Neural cell (in vitro differentiated cells): ENCODE data around the gene WDR82.

Source experiments
- EP300 ChIP-seq: fragments of 450-650 bp; conservative IDR thresholded peaks from 2 replicates; pipeline ENCODE4 v1.6.1; 2014; ENCODE audit warnings: antibody characterized with exemption, mild to moderate bottlenecking, moderate library complexity; ENCODE audit not compliant: poor library complexity, severe bottlenecking
- EZH2 ChIP-seq: fragments of 200-600, 300-800 bp; shearing (Covaris generic), sonication (generic); IDR thresholded peaks from 2 replicates; pipeline ENCODE4 v1.6.1; 2014; ENCODE audit warnings: antibody characterized with exemption, low read length, borderline replicate concordance, mild to moderate bottlenecking; ENCODE audit not compliant: insufficient read depth, poor library complexity, severe bottlenecking
- MXI1 ChIP-seq: fragments of 450-650 bp; conservative IDR thresholded peaks from 2 replicates; pipeline ENCODE4 v1.6.1; 2014; ENCODE audit warnings: antibody characterized with exemption, mild to moderate bottlenecking; ENCODE audit not compliant: poor library complexity, severe bottlenecking
- POLR2AphosphoS5 ChIP-seq: IDR thresholded peaks from 2 replicates; pipeline ENCODE4 v1.6.1; 2012
- RAD21 ChIP-seq: fragments of 450-650 bp; conservative IDR thresholded peaks from 2 replicates; pipeline ENCODE4 v1.6.1; 2014; ENCODE audit warnings: antibody characterized with exemption, mild to moderate bottlenecking, moderate library complexity
- REST ChIP-seq: IDR thresholded peaks from 2 replicates; pipeline ENCODE4 v1.6.1; 2012; ENCODE audit warnings: borderline replicate concordance
- SMC3 ChIP-seq: fragments of 450-650 bp; conservative IDR thresholded peaks from 2 replicates; pipeline ENCODE4 v1.6.1; 2014; ENCODE audit warnings: antibody characterized with exemption, mild to moderate bottlenecking, moderate library complexity; ENCODE audit not compliant: poor library complexity
- TF ChIP-seq, protein P1 (sequence below): fragments of 450-650 bp; IDR thresholded peaks from 2 replicates; pipeline ENCODE4 v1.5.1; 2014; ENCODE audit warnings: antibody characterized with exemption, mild to moderate bottlenecking, moderate library complexity; ENCODE audit not compliant: poor library complexity, severe bottlenecking

DNA sequence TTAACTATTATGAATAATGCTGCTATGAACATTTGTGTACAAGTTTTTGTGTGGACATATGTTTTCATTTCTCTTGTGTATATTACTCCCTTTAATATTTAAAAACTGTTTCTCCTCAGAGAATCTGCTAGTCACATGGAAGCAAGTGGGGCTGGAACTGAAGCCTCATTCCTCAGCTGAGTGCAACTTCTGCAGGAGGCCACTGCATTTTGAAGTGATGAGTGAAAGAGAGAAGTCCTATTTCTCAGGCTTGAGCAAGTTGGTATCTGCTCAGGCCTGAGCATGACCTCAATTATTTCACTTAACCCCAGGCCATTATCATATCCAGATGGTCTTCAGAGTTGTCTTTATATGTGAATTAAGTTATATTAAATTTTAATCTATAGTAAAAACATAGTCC is 64.5 kb downstream of the WDR82 start:
- TF ChIP-seq EP300: no peak
- TF ChIP-seq, protein P1, sequence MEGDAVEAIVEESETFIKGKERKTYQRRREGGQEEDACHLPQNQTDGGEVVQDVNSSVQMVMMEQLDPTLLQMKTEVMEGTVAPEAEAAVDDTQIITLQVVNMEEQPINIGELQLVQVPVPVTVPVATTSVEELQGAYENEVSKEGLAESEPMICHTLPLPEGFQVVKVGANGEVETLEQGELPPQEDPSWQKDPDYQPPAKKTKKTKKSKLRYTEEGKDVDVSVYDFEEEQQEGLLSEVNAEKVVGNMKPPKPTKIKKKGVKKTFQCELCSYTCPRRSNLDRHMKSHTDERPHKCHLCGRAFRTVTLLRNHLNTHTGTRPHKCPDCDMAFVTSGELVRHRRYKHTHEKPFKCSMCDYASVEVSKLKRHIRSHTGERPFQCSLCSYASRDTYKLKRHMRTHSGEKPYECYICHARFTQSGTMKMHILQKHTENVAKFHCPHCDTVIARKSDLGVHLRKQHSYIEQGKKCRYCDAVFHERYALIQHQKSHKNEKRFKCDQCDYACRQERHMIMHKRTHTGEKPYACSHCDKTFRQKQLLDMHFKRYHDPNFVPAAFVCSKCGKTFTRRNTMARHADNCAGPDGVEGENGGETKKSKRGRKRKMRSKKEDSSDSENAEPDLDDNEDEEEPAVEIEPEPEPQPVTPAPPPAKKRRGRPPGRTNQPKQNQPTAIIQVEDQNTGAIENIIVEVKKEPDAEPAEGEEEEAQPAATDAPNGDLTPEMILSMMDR: no peak
- no peak for TF ChIP-seq EZH2
- TF ChIP-seq MXI1: no peak
- no peak for TF ChIP-seq RAD21
- TF ChIP-seq POLR2AphosphoS5: no peak
- TF ChIP-seq REST: no peak
- no peak for TF ChIP-seq SMC3
